NCI-H2107 treated with DMSO at 0.1 percent for 48 hours (cell line): ENCODE measurements around the gene SAP30BP.

Experiments used
- DNase-seq: peaks from one replicate; lab custom pipeline; 2025; ENCODE audit not compliant: unreplicated experiment; lab: John Stamatoyannopoulos, UW

The SAP30BP gene

GRCh38 chr17:75684924-75685323 is 17.8 kb downstream of the SAP30BP start:
- no peak for DNase-seq

- DNase-seq: no peak
These were observed 18.4 kb downstream of the SAP30BP start for GRCh38 chr17:75685499-75685898.

- DNase-seq: no peak
These were observed 21.2 kb downstream of the SAP30BP start for GRCh38 chr17:75688209-75688825.

GRCh38 chr17:75689441-75689873 is 22.3 kb downstream of the SAP30BP start:
- no peak for DNase-seq

GRCh38 chr17:75691371-75691791 is 24.2 kb downstream of the SAP30BP start:
- DNase-seq: no peak

GRCh38 chr17:75691801-75692626 is 24.9 kb downstream of the SAP30BP start:
- no peak for DNase-seq

- DNase-seq: no peak
These were observed 25.8 kb downstream of the SAP30BP start for GRCh38 chr17:75692976-75693375.

GRCh38 chr17:75693500-75694481 is 26.7 kb downstream of the SAP30BP start:
- peak; percentile 53 for DNase-seq

GRCh38 chr17:75694536-75694935 is 27.4 kb downstream of the SAP30BP start:
- DNase-seq: no peak

- DNase-seq: no peak
These were observed 28.1 kb downstream of the SAP30BP start for GRCh38 chr17:75695141-75695829.

- no peak for DNase-seq
These were observed 28.7 kb downstream of the SAP30BP start for GRCh38 chr17:75695830-75696271.

GRCh38 chr17:75697651-75698291 is 30.6 kb downstream of the SAP30BP start:
- no peak for DNase-seq

- DNase-seq: no peak
These were observed 31.5 kb downstream of the SAP30BP start for GRCh38 chr17:75698659-75699058.

- DNase-seq: no peak
These were observed 34.1 kb downstream of the SAP30BP start for GRCh38 chr17:75701288-75701687.

GRCh38 chr17:75703191-75703590 is 36.1 kb downstream of the SAP30BP start:
- no peak for DNase-seq

- no peak for DNase-seq
These were observed 36.5 kb downstream of the SAP30BP start for GRCh38 chr17:75703591-75703990.

- DNase-seq: no peak
These were observed 38.1 kb downstream of the SAP30BP start for GRCh38 chr17:75704963-75705875.

- DNase-seq: no peak
These were observed 39.0 kb downstream of the SAP30BP start for GRCh38 chr17:75706042-75706728.
